Head of caudate nucleus (tissue), 42 donors: Measurements from ENCODE around the gene HTR2B.
"Not testable (repeated sequence)": the region's sequence is repeated elsewhere in the genome, so short reads cannot be mapped to it uniquely, and the experiment has no call there.

ENCODE experiments used
- DNase-seq, 42 donors: peaks; one replicate each; pipeline versions ENCODE4 v3.0.0 to v3.0.0-alpha.2; 2020 to 2021; ENCODE audit warnings: mixed read lengths in 7 of 42
- intact Hi-C: fragments of 100-400 bp; cut with DNase I; formaldehyde crosslinking; loops from one replicate; pipeline ENCODE4 v1.15.0; 2022

The HTR2B gene

DNA sequence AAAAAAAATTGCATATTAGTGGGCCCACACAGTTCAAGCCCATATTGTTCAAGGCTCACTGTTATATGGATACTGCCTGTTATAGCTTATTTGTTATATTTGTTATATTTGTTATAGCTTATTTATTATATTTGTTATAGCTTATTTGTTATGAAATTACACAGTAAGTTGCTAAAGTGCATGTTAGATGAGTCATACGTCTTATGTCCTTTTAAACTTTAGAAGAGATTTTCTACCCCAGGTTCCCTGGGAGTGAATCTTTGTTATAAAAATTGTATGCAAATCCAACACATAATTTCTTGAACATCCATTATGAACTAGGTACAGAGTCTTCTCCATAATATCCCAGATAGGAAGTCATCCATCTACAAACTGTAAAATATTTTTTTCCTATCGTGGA is 22.1 kb downstream of the HTR2B start:
- intact Hi-C loops: loop anchor here (10.0 kb wide), 1 partner anchor 92 kb away; the partner anchor contains the start of gene ARMC9

DNA sequence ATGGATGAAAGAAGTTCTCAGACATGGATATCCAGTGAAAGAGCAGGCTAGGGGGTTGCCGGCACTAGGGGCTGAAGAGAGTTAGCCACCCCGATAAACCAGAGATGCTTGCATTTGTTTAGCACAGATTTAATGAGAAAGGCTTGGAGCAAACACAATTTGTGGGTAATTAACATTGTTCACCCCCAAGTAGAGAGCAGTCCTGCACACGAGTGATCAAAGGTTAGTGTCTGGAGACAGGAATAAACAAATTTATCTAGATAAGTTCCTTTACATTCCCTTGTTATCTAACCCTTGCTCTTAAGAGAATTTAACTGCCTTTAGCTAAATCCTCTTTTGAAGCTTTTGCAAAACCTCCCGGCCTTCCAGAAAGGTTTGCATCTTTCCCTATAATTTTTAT is 23.9 kb downstream of the HTR2B start:
- intact Hi-C loops: loop anchor here (10.0 kb wide), 1 partner anchor 94 kb away; the partner anchor contains the start of gene ARMC9
- no peak for DNase-seq

More for the DNA sequence above, 22.1 kb downstream of the HTR2B start:
- no peak for DNase-seq

DNA sequence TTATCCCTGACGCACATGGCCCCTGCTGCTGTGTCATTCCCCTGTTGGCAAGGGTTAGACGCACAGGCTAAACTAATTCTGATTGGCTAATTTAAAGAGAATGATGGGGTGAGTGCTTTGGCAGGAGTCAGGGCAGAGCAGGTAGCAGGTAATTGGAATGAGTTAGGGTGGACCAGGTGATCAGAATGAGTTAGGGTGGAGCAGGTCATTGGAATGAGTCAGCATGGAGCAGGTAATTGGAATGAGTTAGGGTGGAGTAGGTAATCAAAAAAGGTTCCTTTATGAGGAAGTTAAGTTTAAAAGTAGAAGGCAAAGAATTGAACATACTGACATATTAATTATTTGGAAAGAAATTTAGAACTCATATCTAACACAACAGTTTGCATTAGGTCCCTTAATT is 24.5 kb downstream of the HTR2B start:
- intact Hi-C loops: loop anchor here (10.0 kb wide), 1 partner anchor 94 kb away; the partner anchor contains the start of gene ARMC9
- not testable (repeated sequence) for DNase-seq

DNA sequence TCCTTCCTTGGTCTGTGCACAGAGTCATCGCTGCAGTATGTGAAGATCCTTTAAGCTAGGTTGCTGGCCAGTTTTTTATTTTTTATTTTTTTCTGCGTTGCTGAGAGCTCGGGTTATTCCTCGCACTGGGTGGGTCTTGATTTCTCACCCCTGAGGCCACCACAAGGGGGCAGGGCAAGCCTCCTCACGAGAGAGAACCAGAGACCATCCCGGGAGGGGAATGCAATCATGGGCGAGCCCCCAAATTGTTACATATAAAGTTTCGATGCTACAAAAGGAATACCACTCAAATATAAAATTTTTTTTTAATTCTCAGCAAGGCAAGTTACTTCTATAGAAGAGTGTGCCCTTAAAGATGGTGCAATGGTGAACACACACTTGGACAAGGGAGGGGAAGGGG is 24.9 kb downstream of the HTR2B start:
- no peak for DNase-seq
- intact Hi-C loops: loop anchor here (10.0 kb wide), 2 partner anchors 95 to 355 kb away; partner anchors contain the start of gene ARMC9

DNA sequence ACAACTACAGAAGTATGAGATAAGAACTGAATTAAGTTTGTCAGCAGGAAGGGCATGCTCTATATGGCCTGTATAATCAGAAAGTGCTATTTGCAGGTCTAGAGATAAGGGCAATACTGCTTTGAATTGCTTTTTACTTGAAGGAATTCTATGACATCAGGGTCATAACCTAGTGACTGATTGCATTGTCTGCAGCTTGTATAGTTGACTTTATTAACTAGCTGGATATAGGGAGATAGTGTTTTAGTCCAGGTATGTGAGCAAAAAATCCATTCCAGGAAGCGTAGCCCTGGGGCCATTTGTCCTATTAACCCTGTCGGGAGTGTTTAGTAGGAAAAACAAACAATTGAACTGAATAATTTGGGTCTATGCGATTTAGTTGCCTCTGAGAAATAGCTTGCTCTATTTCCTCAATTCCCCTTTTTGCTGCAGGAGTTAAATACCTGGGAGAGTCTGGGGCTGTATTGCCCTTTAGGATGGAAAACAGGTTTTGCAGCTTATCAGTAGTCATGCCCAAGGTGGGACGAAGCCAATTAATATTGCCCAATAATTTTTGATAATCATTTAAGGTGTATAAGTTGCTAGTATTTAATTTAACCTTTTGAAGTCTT is 30.0 kb downstream of the HTR2B start:
- DNase-seq: no peak
- intact Hi-C loops: loop anchor here (10.0 kb wide), 1 partner anchor 360 kb away; no protein-coding TSS in a partner anchor

DNA sequence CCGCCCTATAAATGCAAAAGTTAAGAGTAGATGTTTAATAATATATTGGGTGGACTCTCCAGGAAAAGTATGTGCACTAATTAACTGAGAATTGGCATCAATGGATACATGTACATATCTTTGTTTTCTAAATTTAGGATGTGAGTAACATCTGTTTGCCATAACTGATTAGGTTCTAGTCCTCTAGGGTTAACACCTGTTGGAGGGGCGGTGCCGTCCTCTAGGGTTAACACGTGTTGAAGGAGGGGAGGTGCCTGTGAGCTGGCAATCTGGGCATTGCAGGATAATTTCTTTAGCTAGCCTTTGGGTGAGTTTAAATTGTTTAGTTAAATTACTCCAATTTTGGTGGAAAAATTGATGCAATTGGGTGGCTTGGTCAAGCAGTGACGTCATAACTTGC is 30.9 kb downstream of the HTR2B start:
- intact Hi-C loops: loop anchor here (10.0 kb wide), 1 partner anchor 361 kb away; no protein-coding TSS in a partner anchor
- no peak for DNase-seq

DNA sequence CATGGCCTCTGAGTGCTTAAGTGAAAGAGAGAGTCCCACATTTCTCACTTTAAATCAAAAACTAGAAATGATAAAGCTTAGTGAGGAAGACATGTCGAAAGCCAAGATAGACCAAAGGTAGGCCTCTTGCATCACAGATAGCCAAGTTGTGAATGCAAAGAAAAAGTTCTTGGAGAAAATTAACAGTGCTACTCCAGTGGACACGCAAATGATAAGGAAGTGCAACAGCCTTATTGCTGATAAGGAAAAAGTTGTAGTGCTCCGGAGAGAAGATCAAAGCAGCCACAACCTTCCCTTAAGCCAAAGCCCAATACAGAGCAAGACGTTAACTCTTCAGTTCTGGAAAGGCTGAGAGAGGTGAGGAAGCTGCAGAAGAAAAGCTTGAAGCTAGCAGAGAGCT is 36.1 kb downstream of the HTR2B start:
- no peak for DNase-seq
- intact Hi-C loops: no loop called here

DNA sequence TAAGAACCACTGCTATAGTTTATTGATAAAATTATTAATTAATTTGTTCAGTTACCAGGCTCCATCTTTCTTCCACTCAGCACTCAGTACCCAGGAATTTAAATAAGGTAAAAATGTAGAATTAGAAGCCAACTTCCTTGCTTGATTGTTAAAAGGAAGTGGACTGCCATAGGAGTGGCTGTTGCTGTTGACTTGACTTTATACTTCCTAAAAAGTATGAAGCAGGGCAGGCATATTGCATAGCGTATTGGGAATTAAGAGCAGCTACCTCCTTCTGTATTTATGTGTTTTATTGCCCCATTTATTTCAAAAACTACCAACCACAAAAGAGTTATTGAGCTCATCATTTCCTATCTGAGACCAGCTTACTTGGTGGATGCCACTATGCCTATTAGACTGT is 40.3 kb downstream of the HTR2B start:
- intact Hi-C loops: no loop called here
- no peak for DNase-seq

DNA sequence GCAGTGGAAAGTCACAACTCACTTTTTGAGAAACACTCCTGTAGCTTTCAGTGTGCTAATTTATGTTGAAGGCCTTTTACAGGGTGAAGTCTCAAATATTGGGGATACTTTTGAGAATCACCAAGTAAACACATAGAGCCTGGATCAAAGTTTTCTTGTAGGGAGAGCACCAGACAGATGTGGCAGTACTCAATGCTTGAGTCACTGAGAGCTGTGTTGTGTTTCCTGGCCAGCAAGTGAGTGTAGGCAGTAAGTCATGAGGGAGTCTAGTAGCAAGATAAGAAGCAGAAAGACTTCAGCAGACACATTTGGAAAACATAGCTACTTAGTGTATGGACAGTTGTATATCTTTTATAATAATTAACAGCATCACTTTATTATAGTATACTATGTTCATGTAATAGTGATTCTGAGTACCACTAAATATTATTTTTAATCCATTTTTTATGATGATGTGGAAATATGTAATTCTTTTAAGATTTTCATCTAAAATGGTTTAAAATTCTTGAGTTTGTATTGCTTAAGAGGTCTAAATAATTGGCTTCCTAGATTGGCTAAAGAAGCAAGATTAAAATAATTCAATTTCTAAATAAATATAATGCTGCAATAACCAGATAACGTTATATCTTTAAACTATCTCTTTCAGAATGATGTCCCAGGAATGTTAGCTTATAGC is 55.3 kb downstream of the HTR2B start:
- intact Hi-C loops: no loop called here
- no peak for DNase-seq

DNA sequence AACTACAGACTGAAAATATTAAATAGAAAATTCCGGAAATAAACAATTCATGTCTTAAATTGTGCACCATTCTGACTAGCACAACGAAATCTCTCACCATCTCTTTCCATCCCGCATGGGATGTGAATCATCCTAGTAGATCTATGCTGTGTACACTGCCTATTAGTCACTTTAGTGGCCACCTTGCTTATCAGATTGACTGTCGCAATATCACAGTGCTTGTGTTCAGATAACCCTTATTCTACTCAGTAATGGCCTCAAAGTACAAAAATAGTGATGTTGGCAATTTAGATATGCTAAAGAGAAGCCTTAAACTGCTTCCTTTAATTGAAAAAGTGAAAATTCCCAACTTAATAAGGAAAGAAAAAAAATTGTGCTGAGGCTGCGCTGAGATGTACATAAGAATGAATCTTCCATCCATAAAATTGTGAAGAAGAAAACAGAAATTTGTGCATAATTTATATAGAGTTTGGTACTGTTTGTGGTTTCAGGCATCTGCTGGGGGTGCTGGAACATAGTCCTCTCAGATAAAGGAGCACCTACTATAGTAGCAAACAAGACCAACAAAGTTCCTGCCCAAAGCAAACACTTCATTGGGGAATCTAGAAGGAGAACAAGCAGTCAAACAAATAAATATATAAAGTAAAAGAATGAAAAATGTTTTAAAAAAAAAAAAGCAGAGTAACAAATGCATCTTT is 56.2 kb downstream of the HTR2B start:
- no peak for DNase-seq
- intact Hi-C loops: no loop called here

DNA sequence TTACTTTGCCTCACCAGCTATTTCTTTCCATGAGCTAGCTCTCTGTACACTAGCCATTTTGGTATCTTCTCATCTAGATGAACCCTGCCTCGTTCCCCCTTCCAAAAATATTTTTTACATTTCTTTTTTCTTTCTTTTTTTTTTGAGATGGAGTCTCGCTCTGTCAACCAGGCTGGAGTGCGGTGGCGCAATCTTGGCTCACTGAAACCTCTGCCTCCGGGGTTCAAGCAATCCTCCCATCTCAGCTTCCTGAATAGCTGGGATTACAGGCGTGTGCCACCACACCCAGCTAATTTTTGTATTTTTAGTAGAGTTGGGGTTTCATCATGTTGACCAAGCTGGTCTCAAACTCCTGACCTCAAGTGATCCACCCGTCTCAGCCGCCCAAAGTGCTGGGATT is 57.3 kb downstream of the HTR2B start:
- intact Hi-C loops, DNase-seq: not testable (repeated sequence)

DNA sequence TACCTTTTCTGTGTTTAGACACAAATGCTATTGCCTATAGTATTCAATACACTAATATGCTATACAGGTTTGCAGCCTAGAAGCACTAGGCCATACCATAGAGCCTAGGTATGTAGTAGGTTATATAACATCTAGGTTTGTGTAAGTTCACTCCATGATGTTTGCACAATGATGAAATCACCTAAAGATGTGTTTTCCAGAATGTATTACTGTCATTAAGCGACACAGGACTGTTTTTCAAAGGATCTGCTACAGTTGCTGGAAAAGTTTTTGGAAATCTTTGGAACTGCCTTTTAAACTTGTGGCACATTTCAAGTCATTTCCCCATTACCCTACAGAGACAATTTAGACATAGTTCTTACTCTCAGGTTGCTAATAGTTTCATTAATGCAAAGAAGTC is 58.9 kb downstream of the HTR2B start:
- DNase-seq: no peak
- intact Hi-C loops: no loop called here

DNA sequence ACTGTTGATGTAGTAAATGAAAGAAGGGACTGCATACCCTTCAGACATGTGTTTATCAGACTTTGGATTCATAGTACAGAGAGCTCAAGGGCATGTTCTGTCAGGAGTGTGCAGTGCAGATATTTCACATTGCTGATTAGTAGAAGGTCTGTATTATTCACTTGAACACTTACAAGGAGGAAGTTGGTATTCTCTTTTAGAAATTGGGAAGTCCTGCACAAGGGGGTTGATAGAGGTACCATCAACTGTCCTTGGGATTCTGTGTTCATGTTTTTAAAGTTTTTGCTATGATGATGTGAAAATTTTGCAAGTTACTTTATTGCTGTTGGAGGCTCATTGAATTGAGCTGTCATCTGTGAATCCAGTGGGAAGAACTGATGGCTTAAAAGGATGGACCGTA is 61.5 kb downstream of the HTR2B start:
- intact Hi-C loops: no loop called here
- no peak for DNase-seq

DNA sequence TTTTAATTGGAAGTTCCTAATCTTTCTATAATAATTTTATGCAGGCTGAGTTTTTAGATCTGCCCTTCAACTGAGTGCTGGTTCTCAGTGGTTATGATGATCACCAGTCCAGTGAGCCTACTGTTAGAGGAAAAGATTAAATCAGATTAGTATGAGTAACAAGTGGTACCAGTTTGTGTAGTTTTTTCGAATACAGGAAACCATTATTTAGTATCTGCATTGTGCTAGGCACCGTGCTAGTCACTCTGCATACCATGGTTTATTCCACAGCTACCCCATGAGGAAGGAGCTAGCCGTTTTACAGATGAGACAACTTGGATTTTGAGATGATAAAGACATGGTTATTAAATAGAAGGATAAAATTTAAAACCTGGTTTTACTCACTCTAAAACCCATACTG is 62.1 kb downstream of the HTR2B start:
- no peak for DNase-seq
- intact Hi-C loops: no loop called here

DNA sequence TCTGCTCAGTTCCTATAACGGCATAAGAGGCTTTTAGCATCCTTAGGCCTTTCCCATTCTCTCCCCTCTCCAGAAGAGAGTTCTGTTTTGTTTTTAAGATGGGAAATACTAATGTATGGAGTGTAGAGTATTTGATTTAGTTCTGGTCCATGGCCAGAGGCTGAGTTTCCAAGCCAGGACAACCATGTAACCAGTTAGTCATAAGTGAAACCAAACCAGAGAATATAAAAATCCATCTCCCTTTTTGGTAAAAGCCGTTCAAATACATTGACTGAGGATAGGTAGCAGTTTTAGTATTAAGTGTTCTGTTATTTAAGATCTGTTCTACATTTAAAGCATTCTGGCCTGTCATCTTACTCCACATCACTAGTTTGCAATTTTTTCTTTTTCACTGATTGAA is 65.1 kb downstream of the HTR2B start:
- DNase-seq: no peak
- intact Hi-C loops: loop anchor here (10.0 kb wide), 1 partner anchor 195 kb away; the partner anchor contains the start of gene ITM2C

DNA sequence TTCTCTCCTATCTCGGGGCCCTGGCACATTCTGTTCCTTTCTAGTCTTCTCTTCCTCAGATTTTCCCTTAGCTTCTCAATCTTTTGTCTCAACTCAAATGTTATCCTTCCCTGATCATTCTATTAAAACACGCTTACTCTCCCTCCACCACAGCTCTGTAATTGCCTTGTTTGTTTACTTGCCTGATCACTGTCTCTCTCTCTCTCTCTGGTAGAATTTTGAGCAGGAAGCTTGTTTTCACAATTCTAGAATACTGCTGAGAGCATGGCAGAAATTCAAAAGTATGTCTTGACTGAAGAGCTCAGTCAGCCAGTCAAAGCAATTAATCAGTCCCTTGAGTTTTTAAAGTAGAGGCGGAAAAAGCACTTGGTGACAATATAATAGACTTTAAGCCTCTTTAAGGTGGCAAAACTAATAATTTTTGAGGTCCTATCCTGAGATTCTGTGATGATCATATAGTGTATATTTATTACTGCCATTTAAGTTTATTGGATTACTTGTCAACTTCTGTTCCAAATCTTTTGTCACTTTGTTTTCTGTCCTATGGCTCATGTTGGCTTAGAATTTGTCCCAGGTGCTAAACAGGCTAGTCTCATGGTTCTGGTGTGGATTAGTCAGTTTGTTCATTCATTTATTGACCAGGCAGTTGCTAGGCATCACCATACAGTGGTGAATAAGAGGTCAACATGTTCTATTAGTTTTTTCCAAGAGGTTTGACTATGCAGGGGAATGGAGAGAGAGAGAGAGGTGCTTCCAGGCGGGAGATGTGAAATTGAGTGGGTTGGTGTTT is 65.9 kb downstream of the HTR2B start:
- DNase-seq: no peak
- intact Hi-C loops: loop anchor here (10.0 kb wide), 1 partner anchor 194 kb away; the partner anchor contains the start of gene ITM2C
